Transverse colon (tissue), 4 donors: Measurements from ENCODE around the gene SLC22A4. TPM values are rescaled to one million over a fixed set of nuclear protein-coding genes. Genes with fewer than 3 reads are reported as not detected.

ENCODE experiments used
- DNase-seq: peaks from one replicate; pipeline ENCODE4 v3.0.0-alpha.2; 2019
- H3K27ac ChIP-seq, 4 donors: fragments of 200-600 bp; sonication (generic); 2 replicates each; pipeline ENCODE4 v1.5.1; 2016 to 2018; ENCODE audit warnings: inconsistent platforms in 4 of 4
- H3K27me3 ChIP-seq: fragments of 200-600 bp; sonication (generic); 2 replicates; pipeline ENCODE4 v1.5.1; 2017; ENCODE audit warnings: inconsistent platforms
- H3K36me3 ChIP-seq, 4 donors: fragments of 200-600 bp; sonication (generic); 2 replicates each; pipeline ENCODE4 v1.5.1; 2017 to 2019; ENCODE audit warnings: inconsistent platforms in 4 of 4
- H3K4me1 ChIP-seq, 4 donors: fragments of 200-600 bp; sonication (generic); 2 replicates each; pipeline ENCODE4 v1.5.1; 2017 to 2020; ENCODE audit warnings: inconsistent platforms in 4 of 4
- H3K4me3 ChIP-seq, 4 donors: fragments of 200-600 bp; sonication (generic); 1 replicate in 1 of 4; 2 replicates in 3 of 4; pipeline versions ENCODE4 v1.5.1 to v1.6.1; 2017 to 2019; ENCODE audit warnings: inconsistent platforms in 4 of 4
- H3K9me3 ChIP-seq, 2 donors: fragments of 200-600 bp; sonication (generic); 2 replicates each; pipeline ENCODE4 v1.5.1; 2017 to 2019; ENCODE audit warnings: inconsistent platforms in 2 of 2
- CTCF ChIP-seq, 5 experiments: fragments of 200-600 bp in 3 of 5; fragments of 450-650 bp in 2 of 5; sonication (generic) in 3 of 5; IDR thresholded peaks; 1 replicate in 2 of 5; 2 replicates in 3 of 5; pipeline ENCODE4 v1.5.1; 2016 to 2017; ENCODE audit warnings: antibody characterized with exemption in 5 of 5, inconsistent platforms in 3 of 5, mild to moderate bottlenecking in 2 of 5, moderate library complexity in 1 of 5
- EP300 ChIP-seq: sonication (generic); formaldehyde crosslinking; IDR thresholded peaks from one replicate; pipeline ENCODE4 v1.6.1; 2017; ENCODE audit warnings: antibody characterized with exemption, low read depth
- POLR2A ChIP-seq: fragments of 450-650 bp; IDR thresholded peaks from one replicate; pipeline ENCODE4 v1.6.1; 2016; ENCODE audit warnings: antibody characterized with exemption, mild to moderate bottlenecking, moderate library complexity
- POLR2AphosphoS5 ChIP-seq, 3 donors: sonication (generic); formaldehyde crosslinking; IDR thresholded peaks; one replicate each; pipeline ENCODE4 v1.6.1; 2016; ENCODE audit warnings: antibody characterized with exemption in 3 of 3
- WGBS, 2 donors: methylation state at CpG; one replicate each; pipeline ENCODE4 v1.1.5; 2018; ENCODE audit warnings: low coverage in 1 of 2; 5-methylcytosine and 5-hydroxymethylcytosine counted together
- in situ Hi-C, 4 donors: fragments of 200-750 bp; cut with MboI; loops; one replicate each; pipeline versions ENCODE4 v1.15.0 to v1.15.1; 2017; ENCODE audit warnings: low sequenced_read_pairs in 3 of 4, low pct_ligation_motif_present in 1 of 4, low pct_unique_long_range_greater_than_20kb in 1 of 4
- intact Hi-C: fragments of 100-400 bp; cut with DNase I; formaldehyde crosslinking; loops from one replicate; pipeline ENCODE4 v1.15.1; 2023; ENCODE audit warnings: low total_unique reads
- total RNA-seq, 4 donors: library from RNA; depleted of rRNA; stranded (reverse); fragments of >200 nt; gene quantifications; one replicate each; pipeline ENCODE4 v1.1.0, GENCODE V29; 2016

The SLC22A4 gene
- total RNA-seq, 4 donors from 2014 or later = 1.6 to 48.3 (median 14.5) TPM; not detected in 1

- Histone ChIP-seq H3K27ac (peak overlapping the region; percentile 70 to 73 (median 72)), H3K4me1 (peaks cover 2 to 44% (median 24%) of the 10 kb centered on the region in 4 donors), H3K36me3 (no peaks in the 10 kb centered on the region), H3K9me3 (no peaks in the 10 kb centered on the region), H3K27me3 (no peaks in the 10 kb centered on the region), H3K4me3 (no peak overlapping the region)
- in situ Hi-C loops = no loop called here
- intact Hi-C loops = no loop called here
- TF ChIP-seq EP300 (no peak), POLR2AphosphoS5 (IDR thresholded peaks at IDR 0.05) (peak in 1 of 3 donors; percentile 43)
- 57 to 70% methylated on average over 5 to 6 of the region's 6 CpGs for WGBS, 2 donors
- peak; percentile 38 for DNase-seq
These were observed 16.0 kb upstream of the SLC22A4 start for GRCh38 chr5:132277971-132278853.

- Histone ChIP-seq H3K4me3 (no peak overlapping the region), H3K36me3 (no peaks in the 10 kb centered on the region), H3K27me3 (no peaks in the 10 kb centered on the region), H3K4me1 (peaks cover 2 to 28% (median 12%) of the 10 kb centered on the region in 4 donors), H3K9me3 (no peaks in the 10 kb centered on the region), H3K27ac (no peak overlapping the region)
- no peak for DNase-seq
- intact Hi-C loops = no loop called here
- WGBS, 2 donors = 89% methylated on average over 3 of the region's 3 CpGs; no CpG with 5 or more reads in 1 of the 2 donors
- in situ Hi-C loops = no loop called here
- no peak for TF ChIP-seq POLR2A
- TF ChIP-seq CTCF (IDR thresholded peaks at IDR 0.05) = no peak
- TF ChIP-seq POLR2AphosphoS5 (IDR thresholded peaks at IDR 0.05) = no peak
- TF ChIP-seq EP300 = no peak
These were observed 14.4 kb upstream of the SLC22A4 start for GRCh38 chr5:132279801-132280200.

GRCh38 chr5:132280371-132281240, 13.6 kb upstream of the SLC22A4 start:
- Histone ChIP-seq H3K4me3 (no peak overlapping the region), H3K9me3 (no peaks in the 10 kb centered on the region), H3K27ac (no peak overlapping the region), H3K27me3 (no peaks in the 10 kb centered on the region), H3K36me3 (no peaks in the 10 kb centered on the region), H3K4me1 (peaks cover 2 to 27% (median 12%) of the 10 kb centered on the region in 4 donors)
- TF ChIP-seq CTCF (IDR thresholded peaks at IDR 0.05) (no peak), POLR2AphosphoS5 (IDR thresholded peaks at IDR 0.05) (no peak), EP300 (no peak), POLR2A (no peak)
- no peak for DNase-seq
- in situ Hi-C loops (no loop called here), intact Hi-C loops (no loop called here)
- 86 to 90% methylated on average over 4 to 5 of the region's 5 CpGs for whole genome bisulfite sequencing, 2 donors

GRCh38 chr5:132281856-132282614, 12.2 kb upstream of the SLC22A4 start:
- TF ChIP-seq EP300 (no peak), CTCF (IDR thresholded peaks at IDR 0.05) (no peak), POLR2AphosphoS5 (IDR thresholded peaks at IDR 0.05) (no peak), POLR2A (no peak)
- no peaks in the 10 kb centered on the region for H3K36me3 ChIP-seq
- DNase-seq = no peak
- H3K27me3 ChIP-seq = no peaks in the 10 kb centered on the region
- H3K4me3 ChIP-seq = no peak overlapping the region
- in situ Hi-C loops = no loop called here
- no peak overlapping the region for H3K27ac ChIP-seq
- intact Hi-C loops = no loop called here
- WGBS, 2 donors = 83 to 86% methylated on average over 1 to 9 of the region's 9 CpGs
- peaks cover 2 to 24% (median 12%) of the 10 kb centered on the region in 4 donors for H3K4me1 ChIP-seq
- H3K9me3 ChIP-seq = no peaks in the 10 kb centered on the region
